Ovary (tissue), 9 donors: ENCODE results near the gene GPR137B. TPM values are rescaled to one million over a fixed set of nuclear protein-coding genes. Genes with fewer than 3 reads are reported as not detected.

Experiments used
- DNase-seq, 5 donors: peaks; one replicate each; pipeline ENCODE4 v3.0.0-alpha.2; 2019 to 2020
- H3K27ac ChIP-seq, 2 donors: fragments of 200-600 bp; one replicate each; pipeline versions ENCODE4 v1.5.1 to v1.8.0; 2019 to 2022
- H3K27me3 ChIP-seq: fragments of 200-600 bp; one replicate; pipeline ENCODE4 v1.8.0; 2022
- H3K36me3 ChIP-seq: fragments of 200-600 bp; sonication (generic); one replicate; pipeline ENCODE4 v1.5.1; 2019
- H3K4me1 ChIP-seq: one replicate; pipeline ENCODE4 v1.8.1; 2013; ENCODE audit warnings: mild to moderate bottlenecking, moderate library complexity; ENCODE audit not compliant: insufficient read depth
- H3K4me3 ChIP-seq: fragments of 200-600 bp; sonication (generic); one replicate; pipeline ENCODE4 v1.5.1; 2017
- H3K9me3 ChIP-seq, 2 donors: fragments of 200-600 bp in 1 of 2; sonication (generic) in 1 of 2; one replicate each; pipeline versions ENCODE4 v1.5.1 to v1.8.1; 2013 to 2019; ENCODE audit warnings: mild to moderate bottlenecking in 1 of 2, moderate library complexity in 1 of 2
- CTCF ChIP-seq, 3 donors: fragments of 450-650 bp in 2 of 3; fragments of 200-600 bp in 1 of 3; IDR thresholded peaks; one replicate each; pipeline versions ENCODE4 v1.5.1 to v1.8.0; 2016 to 2022; ENCODE audit warnings: antibody characterized with exemption in 3 of 3, mild to moderate bottlenecking in 1 of 3
- EP300 ChIP-seq: sonication (generic); formaldehyde crosslinking; IDR thresholded peaks from one replicate; pipeline ENCODE4 v1.6.1; 2017; ENCODE audit warnings: antibody characterized with exemption
- POLR2A ChIP-seq: fragments of 450-650 bp; IDR thresholded peaks from one replicate; pipeline ENCODE4 v1.6.1; 2017; ENCODE audit warnings: antibody characterized with exemption, mild to moderate bottlenecking, moderate library complexity
- WGBS, 3 donors: extraction: QIAGEN DNeasy Blood & Tissue Kit in 1 of 3; methylation state at CpG; one replicate each; pipeline versions ENCODE4 v1.1.5 to v1.1.7; 2013 to 2017; 5-methylcytosine and 5-hydroxymethylcytosine counted together
- intact Hi-C, 4 donors: fragments of 100-400 bp; cut with DNase I; formaldehyde crosslinking; loops; one replicate each; pipeline versions ENCODE4 v1.11.0 to v1.15.1; 2022 to 2023
- polyA plus RNA-seq, 2 donors: library from polyadenylated mRNA; stranded (reverse); fragments of 200-250 nt in 1 of 2; fragments of 350-450 nt in 1 of 2; fragmentation: Illumina TruSeq in 1 of 2; extraction: RNeasy Lipid Tissue Mini Kit (QIAGEN cat#74804) in 1 of 2; gene quantifications; one replicate each; pipeline ENCODE4 v1.2.3, GENCODE V29; 2013 to 2014
- total RNA-seq, 7 donors: library from RNA; depleted of rRNA in 2 of 7; stranded (reverse); fragments of >200 nt in 2 of 7; fragmentation: NEBNext Ultra II Directional in 3 of 7; extraction: Animal tissue kit (Norgen Biotek cat#: 25700) in 3 of 7; gene quantifications; one replicate each; pipeline versions ENCODE4 v1.1.0 to v1.2.4, GENCODE V29; 2016 to 2023
- donor health status: DM: no; HTN: no; CAD: no; lungs with moderate emphysema.
- donor health status: DM: no; HTN: no; CAD: no.
- donor health status: Bipolar disorder and iron deficiency.
- donor health status: DM: yes; HTN: yes; CAD: no.
- donor health status: DM: no; HTN: no; CAD: no.
- donor health status: DM: yes; HTN: yes; CAD: no.

Gene GPR137B
- total and polyA plus RNA-seq, 9 donors, result 10.8 to 35.2 (median 13.7) TPM

- Histone ChIP-seq H3K4me3 (no peak overlapping the region), H3K9me3 (no peaks in the 10 kb centered on the region), H3K27ac (no peak overlapping the region), H3K36me3 (no peaks in the 10 kb centered on the region), H3K27me3 (no peaks in the 10 kb centered on the region), H3K4me1 (no peaks in the 10 kb centered on the region)
- no peak for TF ChIP-seq EP300
- no peak for TF ChIP-seq CTCF (IDR thresholded peaks at IDR 0.05)
- no peak for DNase-seq
- intact Hi-C loops, result no loop called here
- 92 to 93% (median 92%) methylated on average over 3 of the region's 3 CpGs for WGBS, 3 donors
Observed at GRCh38 chr1:236235116-236235515, 92.8 kb downstream of the GPR137B start.

GRCh38 chr1:236239092-236239585 lies 96.8 kb downstream of the GPR137B start:
- WGBS, 3 donors, result 51 to 73% (median 71%) methylated on average over 1 of the region's 1 CpG
- Histone ChIP-seq H3K36me3 (no peaks in the 10 kb centered on the region), H3K27ac (no peak overlapping the region), H3K4me3 (no peak overlapping the region), H3K4me1 (no peaks in the 10 kb centered on the region), H3K27me3 (no peaks in the 10 kb centered on the region), H3K9me3 (no peaks in the 10 kb centered on the region)
- TF ChIP-seq POLR2A (no peak), EP300 (no peak), CTCF (IDR thresholded peaks at IDR 0.05) (no peak)
- intact Hi-C loops, result no loop called here
- no peak for DNase-seq

- Histone ChIP-seq H3K27me3 (no peaks in the 10 kb centered on the region), H3K9me3 (no peaks in the 10 kb centered on the region), H3K36me3 (no peaks in the 10 kb centered on the region), H3K4me3 (no peak overlapping the region), H3K4me1 (no peaks in the 10 kb centered on the region), H3K27ac (no peak overlapping the region)
- DNase-seq, result no peak
- TF ChIP-seq EP300 (no peak), POLR2A (no peak), CTCF (IDR thresholded peaks at IDR 0.05) (no peak)
- intact Hi-C loops, result no loop called here
- WGBS, 3 donors, result 81 to 90% (median 89%) methylated on average over 3 of the region's 3 CpGs
Observed at GRCh38 chr1:236240675-236241074, 98.3 kb downstream of the GPR137B start.

GRCh38 chr1:236242568-236242967 lies 100.2 kb downstream of the GPR137B start:
- no peak for DNase-seq
- WGBS, 3 donors, result 70 to 92% (median 86%) methylated on average over 2 of the region's 2 CpGs
- H3K36me3 ChIP-seq, result no peaks in the 10 kb centered on the region
- no peaks in the 10 kb centered on the region for H3K27me3 ChIP-seq
- TF ChIP-seq EP300 (no peak), POLR2A (no peak), CTCF (IDR thresholded peaks at IDR 0.05) (no peak)
- H3K4me1 ChIP-seq, result no peaks in the 10 kb centered on the region
- H3K27ac ChIP-seq, result no peak overlapping the region
- no peaks in the 10 kb centered on the region for H3K9me3 ChIP-seq
- intact Hi-C loops, result no loop called here
- H3K4me3 ChIP-seq, result no peak overlapping the region

GRCh38 chr1:236247286-236247685 lies 104.9 kb downstream of the GPR137B start:
- TF ChIP-seq POLR2A (no peak), EP300 (no peak), CTCF (IDR thresholded peaks at IDR 0.05) (no peak)
- Histone ChIP-seq H3K27me3 (no peaks in the 10 kb centered on the region), H3K36me3 (no peaks in the 10 kb centered on the region), H3K9me3 (no peaks in the 10 kb centered on the region), H3K4me1 (no peaks in the 10 kb centered on the region), H3K27ac (no peak overlapping the region), H3K4me3 (no peak overlapping the region)
- 97 to 99% (median 98%) methylated on average over 3 of the region's 3 CpGs for WGBS, 3 donors
- no peak for DNase-seq
- intact Hi-C loops, result no loop called here
